Stimulated activated effector memory CD8-positive, alpha-beta T cell treated with anti-CD3 and anti-CD28 coated beads, Interleukin-12 subunit alpha, Interleukin-12 subunit beta, amount 100 ng/mL, for 72 hours (primary cell): ENCODE data around the gene SULF2.

Experiments used
- ATAC-seq: fragments of 150-1000 bp; cut with Tn5 transposase; 2 replicates; pipeline ENCODE4 v1.10.0; 2021
- DNase-seq, 2 donors: peaks; one replicate each; pipeline ENCODE4 v3.0.0; 2021 to 2022; ENCODE audit warnings: low spot score in 2 of 2
- H3K27ac Mint-ChIP-seq: one replicate; pipeline ENCODE4 v1.8.0; 2022; ENCODE audit warnings: mild to moderate bottlenecking, mixed read lengths
- H3K36me3 Mint-ChIP-seq: one replicate; pipeline ENCODE4 v1.8.0; 2022; ENCODE audit warnings: mild to moderate bottlenecking, mixed read lengths
- H3K4me1 Mint-ChIP-seq: one replicate; pipeline ENCODE4 v1.8.0; 2022; ENCODE audit warnings: mixed read lengths
- H3K4me3 Mint-ChIP-seq: one replicate; pipeline ENCODE4 v1.8.0; 2022; ENCODE audit warnings: mild to moderate bottlenecking, mixed read lengths
- H3K9me3 Mint-ChIP-seq: one replicate; pipeline ENCODE4 v1.8.0; 2022; ENCODE audit warnings: mixed read lengths

The SULF2 gene

DNA sequence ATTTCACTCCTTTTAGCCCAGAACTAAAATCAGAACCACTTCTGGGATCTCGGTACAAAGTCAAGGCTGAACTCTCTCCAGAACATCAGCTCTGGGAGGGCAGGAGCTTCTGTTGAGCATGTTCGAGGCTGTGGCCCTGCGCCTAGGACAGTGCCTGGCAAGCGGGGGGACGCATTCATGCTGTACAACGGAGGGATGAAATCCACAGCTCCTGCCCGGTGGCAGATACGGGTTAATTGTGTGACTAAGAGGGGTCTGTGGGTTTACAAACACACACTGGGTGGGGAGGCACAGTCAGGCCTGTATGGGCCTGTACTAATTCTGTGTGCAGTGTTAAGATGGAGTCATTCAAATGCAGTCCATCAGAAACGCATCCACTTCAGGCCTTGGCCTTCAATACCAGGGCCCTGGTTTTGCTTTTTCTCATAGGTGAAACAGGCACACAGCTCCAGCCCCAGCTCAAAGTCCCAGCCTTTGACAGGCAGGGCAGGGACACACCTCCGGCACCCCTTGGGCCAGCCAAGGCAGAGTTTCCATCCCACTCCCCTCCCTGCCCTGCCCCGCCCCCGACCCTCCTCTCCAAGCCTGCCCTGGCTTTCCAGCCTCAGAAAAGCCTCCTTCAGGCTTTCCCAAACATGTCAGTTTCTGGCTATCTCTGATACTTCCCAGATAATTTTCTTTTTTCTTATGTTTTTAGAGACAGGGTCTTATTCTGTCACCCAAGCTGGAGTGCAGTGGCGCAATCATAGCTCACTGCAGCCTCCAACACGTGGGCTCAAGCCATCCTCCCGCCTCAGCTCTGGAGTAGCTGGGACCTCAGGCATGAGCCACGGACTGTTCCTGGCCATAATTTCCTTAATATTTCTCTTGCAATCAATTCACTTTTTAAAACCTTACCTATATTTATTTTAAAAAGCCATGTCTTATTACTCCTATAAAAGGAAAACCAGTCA lies 109.8 kb downstream of the SULF2 start:
- H3K27ac Mint-ChIP-seq, result peak overlapping the region; percentile 29

DNA sequence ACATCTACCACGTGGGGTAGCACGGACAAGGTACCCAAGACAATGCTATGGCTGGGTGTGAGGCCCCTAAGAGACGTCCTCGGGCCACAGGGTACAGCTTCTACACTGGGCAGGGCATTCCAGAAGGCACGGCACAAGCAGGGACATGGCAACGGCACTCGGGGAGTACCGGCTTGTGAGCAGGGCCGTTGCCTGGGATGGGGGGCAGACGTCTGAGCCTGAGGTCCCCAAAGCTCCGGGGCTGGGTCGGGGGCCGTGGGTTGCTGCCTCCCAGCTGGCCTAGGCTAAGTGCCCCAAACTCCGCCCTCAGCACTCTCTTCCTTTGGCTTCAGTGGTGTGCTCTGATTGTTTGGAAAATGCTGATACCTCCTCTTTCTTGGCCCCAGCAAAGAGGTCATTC lies 110.6 kb downstream of the SULF2 start:
- DNase-seq (no peak), ATAC-seq (no peak)
- Mint-ChIP-seq H3K36me3 (no peaks in the 10 kb centered on the region), H3K4me3 (no peak overlapping the region), H3K4me1 (peaks cover 15% of the 10 kb centered on the region), H3K27ac (peak overlapping the region; percentile 29), H3K9me3 (no peaks in the 10 kb centered on the region)

More for the DNA sequence above, 109.8 kb downstream of the SULF2 start:
- Mint-ChIP-seq H3K36me3 (no peaks in the 10 kb centered on the region), H3K4me3 (no peak overlapping the region), H3K4me1 (peaks cover 15% of the 10 kb centered on the region), H3K9me3 (no peaks in the 10 kb centered on the region)
- no peak for DNase-seq
- ATAC-seq, result no peak

DNA sequence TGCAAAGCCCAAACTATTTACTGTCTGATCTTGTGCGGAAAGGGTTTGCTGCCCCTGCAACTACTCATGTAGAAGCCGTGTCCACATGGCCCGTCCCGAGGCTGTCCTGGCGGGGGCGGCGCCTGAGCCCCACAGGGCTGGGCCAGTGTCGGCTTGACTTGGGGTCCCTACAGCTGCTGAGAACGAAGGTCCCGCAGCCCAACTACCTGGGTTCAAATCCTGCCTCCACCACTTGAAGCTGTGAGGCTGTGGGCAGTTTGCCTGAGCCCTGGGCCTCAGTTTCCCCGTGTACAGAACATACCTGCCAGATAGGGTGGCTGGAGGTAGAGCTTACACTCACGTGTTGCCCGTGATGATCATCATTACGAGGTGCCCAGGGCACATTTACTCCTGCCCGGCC lies 111.1 kb downstream of the SULF2 start:
- DNase-seq (no peak), ATAC-seq (no peak)
- peaks cover 12% of the 10 kb centered on the region for H3K4me1 Mint-ChIP-seq
- no peak overlapping the region for H3K4me3 Mint-ChIP-seq
- H3K9me3 Mint-ChIP-seq, result no peaks in the 10 kb centered on the region
- peak overlapping the region; percentile 29 for H3K27ac Mint-ChIP-seq
- no peaks in the 10 kb centered on the region for H3K36me3 Mint-ChIP-seq

DNA sequence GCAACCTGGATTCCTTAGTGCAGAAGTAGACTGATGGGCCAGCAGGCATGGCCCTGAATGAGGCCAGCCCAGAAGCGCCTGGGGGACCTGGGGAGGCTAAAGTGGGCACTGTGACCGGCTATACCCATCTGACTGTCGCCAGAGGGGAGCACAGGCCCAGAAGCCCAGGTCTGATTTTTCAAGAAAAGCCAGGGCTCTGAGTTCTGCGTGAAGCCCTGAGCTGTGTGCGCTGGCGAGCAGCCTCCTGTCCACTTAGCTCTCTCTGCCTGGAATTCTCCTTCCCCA lies 111.7 kb downstream of the SULF2 start:
- Mint-ChIP-seq H3K27ac (no peak overlapping the region), H3K9me3 (no peaks in the 10 kb centered on the region)

DNA sequence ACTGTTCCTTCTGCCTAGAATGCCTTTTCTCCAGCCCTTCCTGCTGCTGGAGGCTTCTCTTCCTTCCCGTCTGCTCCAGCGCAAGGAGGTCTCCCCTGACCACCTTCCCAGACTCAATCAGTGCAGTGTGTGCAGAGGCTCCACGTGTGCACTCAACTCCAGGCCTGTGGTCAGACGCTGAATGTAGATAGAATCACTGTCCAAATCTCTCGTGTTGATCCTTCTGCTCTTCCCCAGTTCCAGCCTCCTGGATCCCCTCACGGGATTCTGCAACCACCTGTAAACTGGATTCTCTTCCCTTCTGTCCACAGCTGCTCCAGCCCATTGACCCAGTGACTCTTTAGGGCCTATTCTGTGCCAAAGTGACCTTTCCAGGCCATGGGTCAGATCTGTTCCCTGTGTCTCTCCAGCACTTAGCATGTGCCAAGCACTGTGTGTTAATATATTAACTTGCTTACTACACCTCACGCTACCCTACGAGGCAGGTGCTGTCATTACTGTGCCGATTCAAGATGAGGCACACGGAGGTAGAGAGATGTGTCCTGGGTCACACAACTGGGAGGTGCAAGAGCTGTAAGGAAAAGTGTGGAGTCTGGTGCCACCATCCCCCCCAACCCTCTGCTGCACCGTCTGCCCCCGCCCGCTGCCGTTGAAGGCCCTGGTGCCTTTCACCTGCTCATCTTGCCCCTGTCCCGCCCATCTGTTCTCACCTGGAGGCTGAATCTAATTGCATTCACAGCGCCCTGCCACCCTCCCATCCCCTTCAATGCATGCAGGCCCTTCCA lies 112.2 kb downstream of the SULF2 start:
- Mint-ChIP-seq H3K4me1 (peaks cover 13% of the 10 kb centered on the region), H3K27ac (no peak overlapping the region), H3K4me3 (no peak overlapping the region), H3K9me3 (no peaks in the 10 kb centered on the region), H3K36me3 (no peaks in the 10 kb centered on the region)
- no peak for DNase-seq
- ATAC-seq, result no peak

More for the DNA sequence above, 111.7 kb downstream of the SULF2 start:
- Mint-ChIP-seq H3K36me3 (no peaks in the 10 kb centered on the region), H3K4me1 (peaks cover 14% of the 10 kb centered on the region), H3K4me3 (no peak overlapping the region)
- no peak for DNase-seq
- ATAC-seq, result no peak

DNA sequence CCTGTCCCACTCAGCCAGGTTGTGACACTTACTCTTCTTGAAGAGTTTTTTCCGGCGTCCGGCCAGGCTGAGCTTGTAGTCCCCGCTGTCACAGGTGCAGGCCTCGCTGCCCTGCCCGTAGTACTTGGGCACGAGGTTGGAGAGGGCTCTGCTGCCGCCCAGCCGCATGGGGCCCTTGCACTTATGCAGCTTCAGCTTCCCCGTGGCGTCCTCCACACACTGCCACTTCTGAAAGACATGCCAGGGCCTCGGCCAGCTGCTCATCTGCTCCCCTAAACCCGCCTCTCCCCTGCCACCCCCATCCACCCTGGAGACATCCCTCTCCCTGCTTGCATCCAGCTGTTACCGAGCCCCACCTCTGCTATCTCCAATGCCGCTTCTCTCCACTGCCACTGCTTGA lies 113.1 kb downstream of the SULF2 start:
- no peak for DNase-seq
- H3K4me1 Mint-ChIP-seq, result peaks cover 6% of the 10 kb centered on the region
- no peak overlapping the region for H3K27ac Mint-ChIP-seq
- H3K36me3 Mint-ChIP-seq, result no peaks in the 10 kb centered on the region
- no peak overlapping the region for H3K4me3 Mint-ChIP-seq
- H3K9me3 Mint-ChIP-seq, result no peaks in the 10 kb centered on the region
- ATAC-seq, result no peak

DNA sequence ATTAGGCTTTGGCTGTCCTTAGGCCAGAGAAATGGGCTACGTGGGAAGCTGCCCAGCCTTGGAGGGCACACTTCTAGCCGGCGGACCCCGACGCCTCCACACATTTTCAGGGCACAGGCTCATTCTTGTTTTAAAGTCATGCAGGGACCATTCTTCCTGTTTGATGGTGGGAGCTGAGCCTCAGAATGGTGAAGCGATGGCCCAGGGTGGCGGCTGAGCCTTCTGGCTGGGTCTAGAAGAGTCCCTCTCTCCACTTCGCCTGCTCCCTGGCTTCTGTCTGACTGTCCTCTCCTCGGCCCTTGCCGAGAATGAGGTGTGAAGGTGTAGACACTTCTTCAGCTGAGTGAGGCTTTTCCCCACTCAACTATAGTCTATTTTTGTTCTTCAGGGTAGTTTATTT lies 114.4 kb downstream of the SULF2 start:
- ATAC-seq (no peak), DNase-seq (no peak)
- H3K27ac Mint-ChIP-seq, result no peak overlapping the region
- H3K4me3 Mint-ChIP-seq, result no peak overlapping the region
- H3K4me1 Mint-ChIP-seq, result peaks cover 6% of the 10 kb centered on the region
- no peaks in the 10 kb centered on the region for H3K36me3 Mint-ChIP-seq
- no peaks in the 10 kb centered on the region for H3K9me3 Mint-ChIP-seq

DNA sequence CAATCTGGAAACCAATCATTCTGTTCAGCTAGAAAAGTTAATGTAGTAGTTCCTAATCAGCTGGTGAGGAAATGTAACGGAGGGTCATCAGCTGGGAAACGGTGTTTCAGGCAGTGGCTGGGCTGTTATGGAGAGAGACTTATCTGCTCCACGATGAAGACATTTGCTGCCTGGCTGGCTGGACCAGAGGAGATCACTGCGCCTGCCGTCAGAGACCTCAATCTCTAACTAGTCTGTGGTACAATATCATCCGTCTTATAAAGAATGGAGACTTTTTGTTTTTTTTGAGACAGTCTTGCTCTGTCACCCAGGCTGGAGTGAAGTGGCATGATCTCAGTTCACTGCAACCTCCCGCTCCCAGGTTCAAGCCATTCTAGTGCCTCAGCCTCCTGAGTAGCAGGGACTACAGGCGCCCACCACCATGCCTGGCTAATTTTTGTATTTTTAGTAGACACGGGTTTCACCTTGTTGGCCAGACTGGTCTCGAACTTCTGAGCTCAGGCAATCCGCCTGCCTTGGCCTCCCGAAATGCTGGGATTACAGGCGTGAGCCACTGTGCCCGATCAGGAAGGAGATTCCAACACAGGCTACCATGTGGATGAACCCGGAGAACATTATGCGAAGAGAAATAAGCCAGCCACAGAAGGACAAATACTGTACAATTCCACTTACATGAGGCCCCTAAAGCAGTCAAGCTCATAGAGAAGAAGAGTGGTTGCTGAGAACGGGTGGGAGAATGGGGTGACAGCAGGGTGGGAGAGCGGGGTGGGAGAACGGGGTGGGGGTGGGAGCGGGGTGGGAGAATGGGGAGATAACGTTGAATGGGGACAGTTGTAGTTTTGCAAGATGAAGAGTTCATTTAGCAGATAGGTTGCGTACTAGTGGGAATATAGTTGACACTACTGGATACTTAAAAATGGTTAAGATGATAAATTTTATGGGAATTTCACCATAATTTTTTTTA lies 115.1 kb downstream of the SULF2 start:
- H3K27ac Mint-ChIP-seq, result no peak overlapping the region
- no peaks in the 10 kb centered on the region for H3K36me3 Mint-ChIP-seq
- DNase-seq, result no peak
- peaks cover 6% of the 10 kb centered on the region for H3K4me1 Mint-ChIP-seq
- no peak for ATAC-seq
- no peak overlapping the region for H3K4me3 Mint-ChIP-seq
- no peaks in the 10 kb centered on the region for H3K9me3 Mint-ChIP-seq

DNA sequence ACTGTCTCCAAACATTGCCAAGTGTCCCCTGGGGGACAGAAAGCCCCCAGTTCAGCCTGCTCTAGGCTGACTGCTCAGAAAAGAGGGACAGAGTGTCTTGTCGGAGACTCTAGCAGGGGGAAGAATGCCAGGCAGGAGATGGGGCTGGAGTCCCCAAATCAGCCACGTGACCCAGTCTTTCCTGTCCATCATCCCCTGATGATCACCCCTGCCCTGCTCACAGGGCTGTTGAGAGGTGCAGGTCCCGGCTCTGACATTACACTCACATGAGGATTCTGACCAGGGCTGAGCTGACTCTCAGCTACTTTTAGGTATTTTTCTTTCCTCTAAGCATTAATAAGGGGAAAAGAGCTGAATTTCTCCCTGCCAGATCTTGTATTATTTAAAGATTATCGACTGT lies 115.8 kb downstream of the SULF2 start:
- Mint-ChIP-seq H3K27ac (peak overlapping the region; percentile 4), H3K4me3 (no peak overlapping the region), H3K9me3 (no peaks in the 10 kb centered on the region), H3K36me3 (peaks cover 6% of the 10 kb centered on the region), H3K4me1 (peaks cover 10% of the 10 kb centered on the region)
- no peak for ATAC-seq
- DNase-seq, result no peak

DNA sequence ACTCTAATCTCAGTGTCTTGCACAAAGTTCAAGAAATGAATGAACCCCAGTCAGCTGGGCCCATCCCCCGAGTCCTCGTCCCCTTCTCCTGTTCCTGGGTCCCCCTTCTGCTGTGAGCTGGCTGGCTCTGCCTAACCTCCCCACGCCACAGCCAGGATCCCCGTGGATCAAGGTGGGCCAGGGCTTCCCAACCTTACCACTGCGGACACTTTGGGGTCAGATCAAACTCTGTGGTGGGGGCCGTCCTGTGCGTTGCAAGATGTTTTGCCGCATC lies 116.2 kb downstream of the SULF2 start:
- peaks cover 11% of the 10 kb centered on the region for H3K4me1 Mint-ChIP-seq
- ATAC-seq, result no peak
- DNase-seq, result no peak
- H3K9me3 Mint-ChIP-seq, result no peaks in the 10 kb centered on the region
- H3K4me3 Mint-ChIP-seq, result no peak overlapping the region
- H3K36me3 Mint-ChIP-seq, result peaks cover 10% of the 10 kb centered on the region
- peak overlapping the region; percentile 4 for H3K27ac Mint-ChIP-seq

DNA sequence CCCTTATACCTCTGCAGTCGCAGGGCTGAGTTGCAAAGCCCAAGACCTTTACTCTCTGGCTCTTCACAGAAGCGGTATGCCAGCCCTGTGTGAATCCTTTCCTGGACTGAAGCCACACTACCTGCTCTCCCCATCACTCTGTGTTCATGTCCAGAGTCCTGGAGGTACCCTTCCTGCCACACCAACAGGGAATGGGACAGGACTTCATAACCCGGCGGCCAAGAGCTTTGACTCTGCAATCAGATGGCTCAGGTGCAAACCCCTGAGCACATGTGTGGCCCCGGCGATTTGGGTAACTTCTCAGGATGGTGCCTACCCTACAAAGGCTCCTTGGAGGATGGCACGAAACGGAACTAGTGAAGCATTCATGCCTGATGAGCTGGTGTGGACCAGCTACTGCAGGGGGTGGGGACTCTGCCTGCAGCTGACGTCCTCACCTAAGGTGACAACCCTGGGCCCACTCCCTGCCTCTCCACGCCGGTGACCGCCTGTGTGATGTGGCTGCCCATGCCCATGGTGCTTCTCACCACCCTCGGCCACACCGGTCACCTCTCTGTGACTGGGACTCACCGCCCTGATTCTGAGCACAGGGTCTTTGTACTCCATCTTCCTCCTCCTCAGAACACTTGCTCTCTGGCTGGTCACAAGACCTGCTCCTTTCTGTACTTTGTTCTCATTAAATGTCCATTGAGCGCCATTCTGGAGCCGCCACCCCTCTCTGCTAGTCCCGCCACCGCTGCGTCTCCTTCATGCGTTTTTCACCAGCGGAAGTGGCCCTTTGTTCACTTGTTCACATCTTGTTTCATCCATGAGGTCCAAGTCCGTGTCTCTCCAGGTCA lies 116.7 kb downstream of the SULF2 start:
- Mint-ChIP-seq H3K4me3 (no peak overlapping the region), H3K27ac (peak overlapping the region; percentile 4), H3K36me3 (peaks cover 16% of the 10 kb centered on the region), H3K9me3 (no peaks in the 10 kb centered on the region), H3K4me1 (peaks cover 17% of the 10 kb centered on the region)
- no peak for DNase-seq
- peak; percentile 2 for ATAC-seq

DNA sequence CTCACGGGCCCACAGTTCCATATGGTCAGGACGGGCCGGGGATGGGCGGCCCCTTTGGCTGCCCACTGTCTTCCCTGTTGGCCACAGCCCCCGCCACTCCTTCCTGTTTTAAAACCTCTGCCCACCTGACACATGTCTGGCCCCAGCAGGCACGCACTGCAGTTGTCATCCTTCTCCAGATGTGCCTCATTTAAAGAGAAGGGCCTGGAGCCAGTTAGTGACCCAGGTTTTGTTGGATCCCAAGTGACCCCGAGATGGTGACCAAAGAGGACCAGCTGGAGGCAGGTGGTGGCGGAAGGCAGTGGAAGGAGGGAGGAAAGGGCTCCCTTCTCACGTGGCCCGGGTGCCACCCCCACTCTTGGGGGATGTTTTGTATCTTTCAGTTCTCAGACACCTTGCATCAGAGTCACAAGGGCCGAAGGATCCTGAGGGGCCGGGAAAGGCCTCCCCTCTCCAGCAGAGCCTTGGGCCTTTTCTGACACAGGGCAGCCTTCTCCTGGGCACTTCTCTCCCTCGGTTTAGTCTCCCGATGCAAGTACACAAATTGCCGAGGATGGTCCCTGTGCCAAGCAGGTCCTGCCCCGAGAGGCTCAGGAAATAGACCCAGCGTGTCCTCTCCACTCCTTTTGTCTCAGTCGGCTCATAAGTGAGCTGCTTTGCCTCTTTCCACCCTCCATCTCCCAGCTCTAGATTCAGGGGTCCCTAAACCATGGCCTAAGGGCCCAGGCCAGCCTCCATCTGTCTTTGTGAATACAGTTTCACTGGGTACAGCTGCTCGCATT lies 117.6 kb downstream of the SULF2 start:
- no peak for ATAC-seq
- Mint-ChIP-seq H3K4me3 (no peak overlapping the region), H3K36me3 (peaks cover 24% of the 10 kb centered on the region), H3K27ac (peak overlapping the region; percentile 36), H3K4me1 (peaks cover 18% of the 10 kb centered on the region), H3K9me3 (no peaks in the 10 kb centered on the region)
- no peak for DNase-seq

DNA sequence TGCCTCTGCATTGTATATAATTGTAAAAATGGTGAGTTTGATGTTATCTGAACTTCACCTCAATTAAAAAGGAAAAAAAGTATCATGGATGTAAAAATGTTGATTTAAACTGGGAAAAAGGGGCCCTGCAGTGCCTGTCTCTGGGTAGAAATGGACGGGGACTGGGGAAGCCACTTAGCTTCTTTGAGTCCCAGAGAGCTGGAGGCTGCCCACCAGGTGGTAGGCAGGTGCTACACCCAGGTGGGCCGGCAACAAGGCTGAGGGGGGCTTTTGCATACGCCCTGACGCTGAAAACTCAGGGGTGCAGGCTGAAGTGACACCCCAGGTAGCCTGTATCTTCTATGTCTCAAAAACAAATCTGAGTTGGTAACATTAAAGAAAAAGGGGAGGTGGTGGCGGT lies 118.2 kb downstream of the SULF2 start:
- peaks cover 18% of the 10 kb centered on the region for H3K4me1 Mint-ChIP-seq
- no peak overlapping the region for H3K4me3 Mint-ChIP-seq
- peak overlapping the region; percentile 36 for H3K27ac Mint-ChIP-seq
- DNase-seq (no peak), ATAC-seq (no peak)
- no peaks in the 10 kb centered on the region for H3K9me3 Mint-ChIP-seq
- peaks cover 24% of the 10 kb centered on the region for H3K36me3 Mint-ChIP-seq

DNA sequence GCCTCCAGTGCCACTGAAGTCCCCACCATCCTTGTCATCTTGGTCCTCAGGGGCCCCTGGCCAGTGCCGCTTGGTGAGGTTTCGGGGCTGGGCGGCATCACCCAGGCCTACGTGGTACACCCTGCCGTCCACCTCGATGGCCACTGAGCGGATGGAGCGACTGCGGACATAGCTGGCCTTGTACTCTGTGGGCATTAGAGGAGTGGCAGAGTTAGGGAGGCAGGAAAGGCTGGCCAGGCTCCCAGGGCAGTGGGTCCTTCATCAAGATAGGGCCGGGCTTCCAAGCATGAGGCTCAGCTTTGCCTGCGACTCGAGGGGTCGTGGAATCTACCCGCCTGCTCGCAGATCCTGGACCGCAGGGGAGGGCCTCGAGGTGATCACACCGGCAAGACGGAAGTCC lies 119.0 kb downstream of the SULF2 start:
- Mint-ChIP-seq H3K36me3 (peaks cover 30% of the 10 kb centered on the region), H3K27ac (peak overlapping the region; percentile 36), H3K9me3 (no peaks in the 10 kb centered on the region), H3K4me1 (peaks cover 18% of the 10 kb centered on the region), H3K4me3 (no peak overlapping the region)
- ATAC-seq (no peak), DNase-seq (no peak)
